ENCODE data around the gene SLC23A1.

DNA sequence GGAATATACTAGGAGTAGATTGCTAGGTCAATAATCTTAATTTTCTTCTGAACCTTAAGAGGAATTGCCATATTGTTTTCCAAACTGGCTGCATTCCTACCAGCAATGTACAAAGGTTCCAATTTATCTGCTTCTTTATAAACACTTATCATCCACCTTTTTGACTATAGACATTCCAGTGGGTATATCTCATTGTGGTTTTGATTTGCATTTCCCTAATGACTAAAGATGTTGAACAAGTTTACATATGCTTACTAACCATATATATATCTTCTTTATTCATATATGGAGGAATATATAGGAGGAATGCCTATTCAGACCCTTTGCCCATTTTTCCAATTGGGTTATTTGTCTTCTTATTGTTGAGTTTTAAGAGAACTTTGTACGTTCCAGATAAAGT, 48.6 kb upstream of the SLC23A1 start:
- TF ChIP-seq, protein P1, sequence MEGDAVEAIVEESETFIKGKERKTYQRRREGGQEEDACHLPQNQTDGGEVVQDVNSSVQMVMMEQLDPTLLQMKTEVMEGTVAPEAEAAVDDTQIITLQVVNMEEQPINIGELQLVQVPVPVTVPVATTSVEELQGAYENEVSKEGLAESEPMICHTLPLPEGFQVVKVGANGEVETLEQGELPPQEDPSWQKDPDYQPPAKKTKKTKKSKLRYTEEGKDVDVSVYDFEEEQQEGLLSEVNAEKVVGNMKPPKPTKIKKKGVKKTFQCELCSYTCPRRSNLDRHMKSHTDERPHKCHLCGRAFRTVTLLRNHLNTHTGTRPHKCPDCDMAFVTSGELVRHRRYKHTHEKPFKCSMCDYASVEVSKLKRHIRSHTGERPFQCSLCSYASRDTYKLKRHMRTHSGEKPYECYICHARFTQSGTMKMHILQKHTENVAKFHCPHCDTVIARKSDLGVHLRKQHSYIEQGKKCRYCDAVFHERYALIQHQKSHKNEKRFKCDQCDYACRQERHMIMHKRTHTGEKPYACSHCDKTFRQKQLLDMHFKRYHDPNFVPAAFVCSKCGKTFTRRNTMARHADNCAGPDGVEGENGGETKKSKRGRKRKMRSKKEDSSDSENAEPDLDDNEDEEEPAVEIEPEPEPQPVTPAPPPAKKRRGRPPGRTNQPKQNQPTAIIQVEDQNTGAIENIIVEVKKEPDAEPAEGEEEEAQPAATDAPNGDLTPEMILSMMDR (IDR thresholded peaks at IDR 0.05) = no peak
- TF ChIP-seq POLR2A (IDR thresholded peaks at IDR 0.05) = no peak

Data from uterus (tissue), 2 donors.